Hematopoietic multipotent progenitor cell (in vitro differentiated cells): ENCODE data around the gene NOTCH1. TPM values are rescaled to one million over a fixed set of nuclear protein-coding genes. Genes with fewer than 3 reads are reported as not detected.

Experiments
- DNase-seq, 3 donors: peaks; one replicate each; pipeline ENCODE4 v3.0.0-alpha.2; 2011 to 2015; ENCODE audit warnings: low read depth in 2 of 3, low spot score in 2 of 3
- total RNA-seq: library from RNA; depleted of rRNA; stranded (reverse); fragments of >200 nt; gene quantifications from one replicate; pipeline ENCODE4 v1.2.3, GENCODE V29; 2012

The NOTCH1 gene
- total RNA-seq, 1 donor, result 190 TPM

DNA sequence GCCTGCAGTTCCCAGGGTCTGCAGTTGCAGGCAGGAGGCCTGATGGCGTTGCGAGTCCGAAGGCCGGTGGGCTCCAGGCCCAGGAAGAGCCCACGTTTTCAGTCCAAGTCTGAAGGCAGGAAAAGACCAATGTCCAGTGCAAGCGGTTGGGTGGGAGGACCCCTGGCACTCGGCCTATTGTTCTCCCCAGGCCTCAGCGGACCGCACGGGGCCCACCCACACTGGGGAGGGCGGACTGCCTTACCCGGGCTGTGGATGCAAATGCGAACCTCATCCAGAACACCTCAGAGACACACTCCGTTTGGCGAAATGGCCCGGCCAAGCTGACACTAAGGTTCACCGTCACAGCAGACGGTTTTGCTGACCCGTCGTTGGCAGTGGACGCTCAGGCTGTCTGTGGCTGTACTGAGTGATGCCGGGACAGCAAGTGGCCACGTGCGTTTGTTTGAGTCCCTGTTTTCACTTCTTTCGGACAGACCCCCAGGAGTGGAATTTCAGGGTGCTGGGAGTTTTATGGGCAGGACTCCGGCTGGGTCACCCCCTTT lies 52.8 kb downstream of the NOTCH1 start:
- no peak for DNase-seq

DNA sequence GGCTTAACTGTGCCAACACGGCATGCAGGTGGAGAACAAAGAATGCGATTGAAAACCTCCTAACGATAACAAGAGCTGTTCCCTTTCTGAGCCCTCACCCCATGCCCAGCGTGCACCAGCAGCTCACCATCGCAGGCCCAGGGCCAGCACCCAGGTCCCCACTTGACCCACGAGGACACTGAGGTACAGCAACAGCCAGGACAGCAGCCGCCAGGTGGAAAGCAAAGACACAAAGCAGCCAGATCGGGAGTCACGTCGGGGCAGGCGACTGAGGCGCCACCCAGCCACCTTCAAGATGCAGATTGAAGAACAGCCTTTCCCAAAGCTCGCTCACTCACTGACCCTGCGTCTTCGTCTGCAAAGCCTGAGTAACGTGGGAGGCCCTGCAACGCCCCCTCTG lies 56.1 kb downstream of the NOTCH1 start:
- no peak for DNase-seq

DNA sequence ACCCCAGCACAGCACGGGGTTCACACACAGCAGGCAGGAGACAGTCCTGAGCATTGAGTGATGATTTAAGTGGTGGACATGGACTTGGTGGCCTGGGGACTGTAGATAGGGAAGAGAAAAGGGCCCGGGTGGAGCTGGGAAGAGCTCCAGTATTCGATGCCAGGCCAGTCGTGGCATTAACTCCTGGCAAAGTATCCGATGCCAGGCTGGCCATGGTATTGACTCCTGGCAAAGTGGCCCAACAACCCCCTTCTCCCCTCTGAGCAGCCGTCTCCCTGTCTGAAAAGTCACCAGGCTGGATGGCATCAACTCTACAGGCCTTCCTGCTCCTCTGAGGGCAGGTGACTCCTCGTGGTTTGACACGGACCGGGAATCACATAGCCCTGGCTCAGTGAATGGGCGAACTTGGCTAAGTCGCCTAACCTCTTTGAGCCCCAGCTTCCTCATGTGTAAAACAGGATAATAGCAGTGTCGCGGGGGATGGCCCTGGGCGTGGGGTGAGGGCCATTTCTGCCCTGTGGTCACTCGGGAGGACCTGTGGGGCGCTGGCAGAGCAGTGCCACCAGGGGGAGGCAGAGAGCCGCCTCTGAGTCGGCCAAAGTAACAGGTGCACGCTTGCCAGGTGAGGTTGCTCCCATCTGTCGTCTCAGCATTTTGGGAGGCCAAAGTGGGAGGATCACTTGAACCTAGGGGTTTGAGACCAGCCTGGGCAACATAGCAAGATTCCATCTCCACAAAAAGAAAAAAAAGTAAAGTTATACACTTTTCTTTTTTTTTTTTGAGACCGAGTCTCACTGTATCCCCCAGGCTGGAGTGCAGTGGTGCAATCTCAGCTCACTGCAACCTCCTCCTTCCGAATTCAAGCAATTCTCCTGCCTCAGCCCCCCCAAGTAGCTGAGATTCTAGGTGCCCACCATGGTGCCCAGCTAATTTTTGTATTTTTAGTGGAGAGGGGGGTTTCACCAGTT lies 57.3 kb downstream of the NOTCH1 start:
- DNase-seq, result peak; percentile 29 to 62 (median 54)

DNA sequence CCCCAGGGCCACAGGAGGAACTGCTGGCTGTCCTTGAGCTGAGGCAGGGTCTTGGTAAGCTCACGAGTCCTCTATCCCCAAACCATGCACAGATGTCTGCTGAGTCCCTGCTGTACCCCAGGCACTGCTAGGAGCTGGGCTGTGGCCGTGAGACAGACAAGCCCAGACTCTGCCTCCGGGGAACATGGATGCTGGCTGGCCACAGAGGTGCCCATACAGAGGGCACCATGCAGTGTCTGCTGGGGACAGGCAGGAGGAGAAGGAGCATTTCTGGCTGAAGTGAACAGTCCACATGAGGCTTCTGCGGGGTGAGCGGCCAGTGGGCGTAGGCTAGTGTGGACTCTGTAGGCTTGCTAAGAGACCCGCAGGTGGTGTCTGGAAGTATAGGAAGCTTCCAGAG lies 58.2 kb downstream of the NOTCH1 start:
- DNase-seq, result no peak

DNA sequence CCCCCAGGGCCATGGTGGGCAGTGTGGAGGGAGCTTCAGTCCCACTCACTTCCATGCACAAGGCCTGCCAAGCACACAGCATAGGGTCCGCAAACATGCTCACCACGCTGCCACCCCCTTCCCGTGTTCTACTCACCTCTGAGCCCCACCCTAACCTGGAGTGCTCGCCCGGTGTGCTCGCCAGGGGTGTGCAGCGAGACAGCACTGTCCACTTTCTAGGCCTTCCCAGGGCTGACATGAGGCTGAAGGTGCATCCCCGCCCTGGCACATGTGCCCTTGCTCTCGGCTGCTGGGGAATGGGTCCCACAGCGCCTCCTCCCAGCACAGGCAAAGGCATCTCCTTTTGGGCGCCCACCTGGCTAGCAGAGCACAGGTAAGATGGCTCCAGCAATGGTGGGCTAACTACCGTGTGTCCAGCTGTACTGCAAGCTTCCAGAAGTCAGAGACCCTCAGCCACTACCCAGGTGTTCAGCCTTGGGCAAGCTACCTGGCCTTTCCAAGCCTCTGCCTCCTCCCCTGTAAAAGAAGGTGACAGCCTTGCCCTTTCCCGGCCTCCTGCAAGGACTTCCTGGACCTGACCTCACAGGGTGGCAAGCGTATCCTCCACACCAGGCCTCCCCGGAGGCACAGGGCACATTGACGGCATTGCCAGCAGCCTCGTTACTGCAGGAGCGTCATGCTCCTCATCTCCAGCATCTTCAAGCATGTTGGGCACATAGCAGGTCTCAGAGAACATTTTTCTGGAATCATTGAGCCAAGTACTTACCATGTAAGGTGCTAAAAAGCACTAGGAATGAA lies 58.8 kb downstream of the NOTCH1 start:
- no peak for DNase-seq

DNA sequence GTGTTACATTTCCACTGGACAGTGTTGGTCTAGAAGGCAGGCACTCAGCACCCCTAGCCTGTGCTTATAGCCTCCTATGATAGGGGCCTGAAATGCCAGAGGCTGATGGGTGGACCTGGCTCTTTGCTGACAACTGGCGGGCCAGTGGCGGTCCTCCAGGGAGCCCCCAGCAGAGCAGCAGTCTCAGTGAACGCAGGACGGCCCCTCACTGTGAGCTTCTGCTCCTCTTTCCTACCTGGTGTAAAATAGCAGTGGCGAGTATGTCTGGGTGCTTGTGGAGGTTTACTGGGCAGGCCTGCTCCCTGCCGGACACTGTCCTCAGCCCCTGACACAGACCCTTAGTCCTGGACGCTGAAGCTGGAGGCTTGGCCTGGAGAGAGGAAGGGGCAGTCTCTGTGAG lies 59.7 kb downstream of the NOTCH1 start:
- no peak for DNase-seq

DNA sequence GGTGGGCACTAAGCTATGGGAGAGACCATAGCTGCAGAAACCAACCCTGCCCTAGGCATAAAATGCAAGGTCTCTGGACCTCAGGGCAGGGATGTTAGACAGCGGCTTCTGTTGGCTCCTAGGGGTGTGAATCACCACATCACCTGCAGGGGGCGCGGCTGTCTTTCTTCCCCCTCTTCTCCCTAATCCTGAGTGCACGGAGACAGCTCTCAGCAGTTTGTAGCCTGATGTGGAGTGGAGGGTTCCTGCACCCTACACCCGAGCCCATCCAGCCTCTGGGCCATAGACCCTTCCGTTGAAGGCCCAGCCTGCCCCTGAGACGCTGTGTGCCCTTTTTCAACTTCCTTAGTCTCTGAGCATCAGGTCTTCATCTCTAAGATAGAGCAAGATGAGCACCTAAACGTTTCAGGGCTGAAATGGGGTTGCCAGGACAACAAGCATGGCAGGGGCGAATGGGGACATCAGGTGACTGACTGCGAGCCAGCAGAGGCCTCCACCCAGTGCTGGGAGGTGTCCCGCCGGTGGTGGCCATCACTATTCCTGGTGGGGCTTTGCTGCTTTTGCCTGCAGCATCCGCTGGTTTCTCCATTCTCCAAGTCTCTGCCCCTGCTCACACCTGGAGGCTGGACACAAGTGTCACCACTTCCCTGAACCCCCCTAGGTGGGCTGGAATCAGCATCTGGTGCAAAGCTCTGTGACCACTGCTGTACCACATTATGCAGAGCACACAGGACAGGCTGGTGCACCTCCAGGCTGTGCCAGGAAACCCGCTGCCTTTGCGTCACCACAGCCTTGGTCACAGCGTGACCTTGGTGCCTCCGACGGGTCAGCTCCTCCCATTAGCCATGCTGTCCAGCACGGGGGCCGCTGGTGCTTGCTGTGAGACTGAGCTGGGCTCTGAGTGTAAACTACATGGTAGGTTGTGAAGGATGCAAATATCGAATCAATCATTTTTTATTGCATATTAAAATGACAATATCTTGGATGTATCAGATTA lies 60.5 kb downstream of the NOTCH1 start:
- peak; percentile 75 to 90 (median 76) for DNase-seq

DNA sequence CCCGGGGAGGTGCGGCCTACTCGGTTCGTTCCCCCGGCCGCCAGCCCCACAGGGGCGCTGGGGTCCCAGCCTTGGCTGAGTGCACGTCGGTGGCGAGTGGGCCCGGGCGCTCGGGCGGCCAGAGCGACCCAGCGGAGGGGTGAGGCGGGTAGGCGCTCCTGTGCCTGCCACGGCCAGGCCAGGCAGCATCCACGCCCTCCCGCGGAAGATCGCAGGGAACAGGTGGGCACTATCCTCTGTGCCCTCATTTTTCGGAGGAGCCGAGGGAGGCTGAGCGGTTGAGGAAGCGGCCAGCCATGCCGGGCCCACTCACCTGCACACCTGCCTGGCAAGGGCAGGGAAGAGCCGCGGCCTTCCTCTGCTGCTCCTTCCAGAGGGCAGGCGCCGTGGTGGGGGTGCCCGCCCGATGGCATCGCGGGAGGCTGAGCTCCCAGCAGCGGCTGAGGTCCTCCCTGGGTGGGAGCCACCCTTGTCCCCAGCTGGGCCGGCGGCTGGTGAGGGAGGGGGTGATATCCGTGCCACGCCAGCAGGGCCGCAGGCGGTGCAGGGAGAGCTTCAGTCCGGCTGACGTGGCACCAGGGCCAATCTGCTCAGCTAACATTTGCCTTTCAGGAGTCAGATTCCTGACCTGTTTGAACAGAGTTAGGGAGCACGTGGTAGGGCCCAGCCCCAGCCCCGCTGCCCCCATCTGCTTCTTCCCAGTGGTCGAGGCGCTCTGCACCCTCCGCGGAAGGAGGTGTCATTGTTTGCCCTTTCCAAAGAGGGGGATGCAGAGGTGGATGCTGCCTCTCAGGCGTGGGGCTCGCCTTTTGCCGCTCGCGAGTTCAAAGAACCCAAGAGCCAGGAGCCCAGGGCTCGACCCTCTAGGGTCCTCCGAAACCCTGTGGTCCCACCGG lies 61.4 kb downstream of the NOTCH1 start:
- peak in 2 of 3 donors; percentile 8 to 18 for DNase-seq

DNA sequence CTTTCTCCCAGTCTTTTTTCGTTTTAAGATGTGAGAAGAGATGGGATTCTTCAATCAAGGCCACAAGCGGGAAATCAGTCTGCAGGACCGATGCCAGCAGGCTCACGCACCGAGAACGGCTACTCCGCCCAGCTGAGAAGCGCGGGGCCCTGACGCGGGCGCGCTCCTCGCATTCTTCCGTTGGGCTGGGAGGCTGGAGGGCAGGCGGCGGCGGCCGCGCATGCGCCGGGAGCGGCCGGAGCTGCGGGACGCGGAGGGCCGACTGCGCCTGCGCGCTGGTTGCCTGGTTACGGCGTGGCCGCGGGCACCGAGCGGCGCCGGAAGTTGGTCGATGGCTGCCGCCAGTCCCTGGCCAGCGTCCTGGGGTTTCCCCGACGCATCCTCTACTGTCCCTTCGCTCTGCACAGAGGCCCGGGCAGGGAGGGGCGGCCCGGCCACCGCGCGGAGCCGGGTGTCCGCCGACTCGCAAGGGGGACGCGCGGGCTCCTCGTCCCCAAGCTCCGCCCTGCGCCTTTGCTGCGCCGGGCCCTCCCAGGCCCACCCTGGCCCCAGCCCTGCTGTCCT lies 62.2 kb downstream of the NOTCH1 start:
- DNase-seq, result peak; percentile 91 to 99 (median 93)

DNA sequence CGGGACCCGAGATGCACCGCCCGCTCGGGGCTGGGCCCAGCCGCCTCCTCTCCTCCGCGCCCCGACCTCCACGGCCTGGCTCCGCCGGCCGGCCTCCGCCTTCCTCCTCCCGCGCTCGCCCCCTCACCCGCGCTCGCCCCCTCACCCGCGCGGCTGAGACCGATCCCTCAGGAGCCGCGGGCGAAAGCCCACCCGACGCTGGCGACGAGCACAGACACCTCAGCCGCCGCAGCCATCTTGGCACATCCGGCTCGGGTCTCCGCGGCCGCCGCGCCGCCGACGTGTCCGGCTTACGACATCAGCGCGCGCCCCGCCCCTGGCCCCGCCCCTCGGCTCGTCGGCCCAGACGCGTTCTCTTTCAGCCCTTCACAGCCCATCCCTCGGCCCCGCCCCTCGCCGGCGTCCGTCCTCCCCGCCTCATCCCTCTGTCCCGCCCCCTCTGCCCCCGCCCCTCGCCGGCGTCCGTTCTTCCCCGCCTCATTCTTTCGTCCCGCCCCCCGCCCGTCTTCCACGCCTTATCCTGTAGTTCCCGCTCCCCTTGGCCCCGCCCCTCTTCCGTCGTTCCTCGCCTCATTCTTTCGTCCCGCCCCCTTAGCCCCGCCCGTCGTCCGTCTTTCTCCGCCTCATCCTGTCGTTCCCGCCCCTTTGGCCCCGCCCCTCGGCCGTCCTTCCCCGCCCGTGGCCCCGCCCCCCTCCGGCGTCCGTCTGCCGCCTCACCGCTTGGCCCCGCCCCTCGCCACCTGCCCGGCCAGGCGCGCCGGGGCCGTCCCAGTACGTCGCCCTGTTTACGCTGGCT lies 62.9 kb downstream of the NOTCH1 start, which contains the start of gene SEC16A:
SEC16A (minus strand) TSS at position 248 of the 796 bp plus-strand sequence. CDS start 5,425 bp downstream, outside the sequence.
- DNase-seq, result peak; percentile 99 to 100 (median 99)

DNA sequence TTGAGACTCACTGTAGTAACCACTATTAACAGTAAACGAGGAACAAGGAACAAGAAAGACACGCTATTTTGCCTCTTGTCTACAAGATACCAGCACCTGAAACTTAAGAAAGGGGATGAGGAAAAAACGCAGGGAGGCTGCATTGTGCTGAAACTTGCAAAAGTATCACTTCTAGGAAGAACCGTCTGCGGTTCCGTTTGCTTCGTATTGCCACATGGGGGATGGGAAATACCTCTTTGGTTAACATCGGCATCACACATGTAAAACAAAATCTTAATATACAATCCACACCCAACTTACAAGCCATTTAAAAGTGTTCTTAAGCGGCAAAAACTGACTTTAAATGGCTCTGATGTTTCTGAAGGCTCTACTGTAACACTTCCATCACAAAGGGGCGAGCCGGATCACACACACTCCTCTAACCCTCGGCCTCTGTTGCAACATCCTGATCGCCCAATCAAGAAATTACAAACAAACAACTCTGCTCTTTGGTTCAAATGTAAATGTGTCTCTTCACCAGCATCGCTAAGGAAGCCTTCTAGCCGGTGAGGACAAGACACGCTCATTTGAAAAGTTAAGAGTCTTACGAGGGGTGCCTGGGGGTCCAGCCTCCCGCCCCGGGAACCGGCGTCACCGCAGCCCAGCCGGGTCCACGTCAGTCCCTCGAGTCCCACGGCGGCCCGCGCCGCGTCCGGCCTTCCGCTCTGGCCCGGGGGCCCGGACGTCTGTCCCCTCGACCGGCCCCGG lies 63.6 kb downstream of the NOTCH1 start:
- peak; percentile 13 to 33 (median 26) for DNase-seq

DNA sequence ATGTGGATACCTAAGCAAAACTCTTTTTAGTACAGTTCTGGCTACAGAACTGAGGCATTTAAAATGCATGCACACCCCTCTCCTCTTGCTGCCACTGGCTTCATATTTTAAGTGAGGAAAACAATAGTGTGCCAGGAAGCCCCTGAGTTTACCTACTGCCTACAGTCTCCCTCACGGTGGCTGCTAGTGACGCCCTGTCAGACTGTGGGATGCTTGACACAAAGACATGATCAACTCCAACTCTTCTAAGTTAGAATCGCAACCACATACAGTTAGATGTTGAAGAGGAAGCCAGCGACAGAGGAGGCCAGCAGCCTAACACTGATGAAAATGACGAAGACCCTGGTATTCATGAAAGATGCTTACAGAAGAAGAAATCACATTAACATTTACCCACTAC lies 64.3 kb downstream of the NOTCH1 start:
- no peak for DNase-seq

DNA sequence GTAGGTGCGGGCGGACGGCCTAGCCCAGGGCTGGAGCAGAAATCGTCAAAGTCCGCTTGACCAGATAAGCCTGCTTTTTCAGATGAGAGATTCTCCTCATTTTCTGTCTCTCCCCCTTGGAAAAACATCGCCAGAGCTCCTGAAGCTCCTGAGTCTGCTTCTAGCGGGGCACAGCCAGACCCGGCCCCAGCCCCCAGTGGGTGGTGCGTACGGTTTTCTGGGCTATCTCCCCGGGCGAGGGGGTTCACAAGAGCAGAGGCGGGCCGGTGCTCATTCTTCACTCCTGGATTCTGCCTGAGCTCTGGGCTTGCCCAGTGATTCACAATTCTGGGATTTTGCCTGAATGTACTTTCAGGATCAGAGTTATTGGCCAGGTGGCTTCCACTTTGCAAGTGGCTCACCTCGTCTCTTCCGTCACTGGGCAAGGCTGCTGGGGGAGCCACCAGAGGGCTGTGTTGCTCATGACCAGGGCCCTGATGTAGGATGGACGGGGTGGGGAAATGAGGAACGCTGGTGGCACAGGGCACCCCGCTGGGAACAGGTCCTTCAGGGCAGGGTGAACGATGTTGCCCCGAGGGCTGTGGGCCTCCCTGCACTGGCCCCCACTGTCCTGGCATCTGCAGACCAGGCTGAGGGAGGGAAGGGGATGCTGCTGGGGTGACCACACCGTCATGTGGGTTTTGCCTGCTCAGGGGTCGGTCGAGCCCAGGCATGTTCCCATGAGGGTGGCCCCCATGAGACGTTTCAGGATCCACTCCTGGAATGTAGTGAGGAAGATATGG lies 69.3 kb downstream of the NOTCH1 start:
- DNase-seq, result no peak

DNA sequence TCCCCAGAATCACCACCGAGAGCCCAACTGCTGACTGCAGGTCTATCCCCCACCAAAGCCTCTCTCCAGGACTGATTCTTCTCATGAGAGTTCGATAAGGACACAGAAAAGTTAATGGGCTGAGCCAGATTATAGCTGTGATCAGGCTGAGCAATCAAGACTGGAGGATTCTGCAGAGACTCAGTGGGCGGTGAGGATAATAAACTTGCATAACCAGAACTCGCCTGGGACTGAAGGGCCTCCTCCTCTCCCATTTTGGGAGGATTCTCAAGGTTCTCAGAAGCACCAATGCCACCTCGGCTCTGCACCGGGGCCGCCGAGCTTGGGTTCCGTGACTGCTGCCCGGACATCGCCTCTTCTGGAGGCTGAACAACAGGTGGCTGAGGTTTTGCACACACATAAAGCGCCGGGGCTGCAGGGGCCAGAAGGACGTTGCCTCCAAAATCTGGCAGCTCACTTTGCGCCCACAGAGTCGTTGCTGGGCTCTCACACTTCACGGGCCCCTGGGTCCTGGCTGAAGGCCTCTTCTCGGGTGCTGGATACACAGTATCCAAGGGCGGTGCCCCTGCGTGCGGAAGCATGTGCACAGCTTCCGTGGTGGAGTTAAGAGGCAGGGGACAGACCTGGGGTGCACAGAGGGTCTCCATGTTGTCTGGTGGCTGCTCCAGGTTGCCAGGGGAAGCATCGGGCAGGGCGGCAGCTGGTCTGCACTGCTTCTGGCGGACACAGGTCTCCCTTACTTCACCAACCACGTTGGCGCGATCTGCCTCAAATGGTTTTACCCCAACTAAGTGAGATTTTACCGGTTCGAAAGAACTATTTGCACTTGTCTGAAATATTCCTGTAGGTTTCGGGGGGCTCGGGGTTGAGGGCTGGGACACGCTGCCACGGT lies 70.6 kb downstream of the NOTCH1 start:
- DNase-seq, result no peak

DNA sequence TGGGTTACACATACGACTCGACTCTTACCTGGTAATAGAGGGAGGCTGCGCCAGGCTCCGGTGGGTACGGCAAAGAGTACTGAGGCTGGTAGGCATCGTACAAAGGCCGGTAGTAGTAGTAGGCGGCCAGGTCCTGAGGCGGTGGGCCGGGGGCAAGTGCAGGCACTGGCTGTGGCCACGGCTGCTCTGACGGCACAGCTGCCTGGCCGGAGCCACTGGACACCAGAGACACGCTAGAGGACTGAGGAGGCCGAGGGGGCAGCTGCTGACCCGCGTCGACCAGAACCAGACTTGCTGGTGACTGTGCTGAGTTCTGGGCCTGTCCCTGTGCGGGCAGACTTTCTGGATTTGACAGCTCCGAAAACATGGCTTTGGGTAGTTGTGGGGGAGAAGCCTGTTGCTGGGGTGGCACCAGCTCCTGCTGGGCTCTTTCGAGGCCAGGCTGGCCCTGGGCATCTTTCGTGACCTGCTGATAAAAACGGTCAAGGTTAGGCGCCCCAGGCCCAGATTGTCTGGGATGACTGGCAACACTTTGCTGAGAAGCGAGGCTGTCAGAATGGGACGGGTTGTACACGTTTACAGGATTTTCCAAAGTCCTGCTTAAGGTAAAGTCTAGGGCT lies 71.7 kb downstream of the NOTCH1 start:
- DNase-seq, result no peak
